T-helper 17 cell (primary cell): ENCODE results near the gene MYO7B. TPM values are rescaled to one million over a fixed set of nuclear protein-coding genes. Genes with fewer than 3 reads are reported as not detected.
A peak's percentile ranks its signal among the peaks of the same experiment; 100 is the strongest.
"Not testable (repeated sequence)": the region's sequence is repeated elsewhere in the genome, so short reads cannot be mapped to it uniquely, and the experiment has no call there.

Experiments
- ATAC-seq: fragments of 150-1000 bp; cut with Tn5 transposase; 2 replicates; pipeline ENCODE4 v1.10.0; 2021; ENCODE audit warnings: mild to moderate bottlenecking, moderate library complexity
- DNase-seq, 3 donors: peaks; one replicate each; pipeline versions ENCODE4 v3.0.0 to v3.0.0-alpha.2; 2020 to 2021
- H3K9me3 ChIP-seq: one replicate; pipeline ENCODE4 v1.7.0; 2013; ENCODE audit warnings: low read length, mild to moderate bottlenecking; ENCODE audit not compliant: control insufficient read depth, poor library complexity, severe bottlenecking
- H3K27ac Mint-ChIP-seq: one replicate; pipeline ENCODE4 v1.8.0; 2022; ENCODE audit warnings: mild to moderate bottlenecking, moderate library complexity, mixed read lengths
- H3K27me3 Mint-ChIP-seq: one replicate; pipeline ENCODE4 v1.8.0; 2022; ENCODE audit warnings: mixed read lengths
- H3K36me3 Mint-ChIP-seq: one replicate; pipeline ENCODE4 v1.8.0; 2022; ENCODE audit warnings: low read depth, mixed read lengths
- H3K4me1 Mint-ChIP-seq: one replicate; pipeline ENCODE4 v1.8.0; 2022; ENCODE audit warnings: mild to moderate bottlenecking, mixed read lengths
- H3K4me3 Mint-ChIP-seq: one replicate; pipeline ENCODE4 v1.8.0; 2022; ENCODE audit warnings: mild to moderate bottlenecking, moderate library complexity, mixed read lengths
- total RNA-seq, 4 donors: library from RNA in 2 of 4; stranded (reverse) in 2 of 4; gene quantifications; one replicate each; pipeline ENCODE4 v1.2.3 and lab custom pipeline; 2022 to 2026

MYO7B gene
- total RNA-seq, 2 donors from 2014 or later: 0.23 to 0.75 TPM

DNA sequence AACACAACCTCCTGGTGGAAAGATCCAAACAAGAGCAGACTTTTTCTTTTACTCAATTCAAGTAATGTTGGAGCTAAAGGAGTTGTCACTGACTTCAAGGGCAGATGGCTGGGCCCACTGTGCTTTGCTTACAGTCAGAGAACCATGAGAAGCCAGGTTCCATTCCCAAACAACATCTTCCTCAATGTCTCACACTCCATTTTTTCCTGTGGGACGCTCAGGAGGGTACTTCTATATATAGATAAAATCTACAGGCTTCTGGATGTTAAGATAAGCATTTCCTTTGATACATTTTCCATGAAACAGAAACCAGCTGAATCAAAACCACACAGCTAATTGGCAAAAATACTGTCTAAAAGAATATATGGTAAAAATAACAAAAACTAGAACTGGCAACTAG, 23.6 kb upstream of the MYO7B start:
- Mint-ChIP-seq H3K4me1 (peaks cover 62% of the 10 kb centered on the region), H3K27ac (peak overlapping the region; percentile 81), H3K4me3 (peak overlapping the region; percentile 7), H3K27me3 (no peaks in the 10 kb centered on the region), H3K36me3 (peaks cover 11% of the 10 kb centered on the region)
- ATAC-seq: no peak
- no peak for DNase-seq
- H3K9me3 ChIP-seq: no peaks in the 10 kb centered on the region

DNA sequence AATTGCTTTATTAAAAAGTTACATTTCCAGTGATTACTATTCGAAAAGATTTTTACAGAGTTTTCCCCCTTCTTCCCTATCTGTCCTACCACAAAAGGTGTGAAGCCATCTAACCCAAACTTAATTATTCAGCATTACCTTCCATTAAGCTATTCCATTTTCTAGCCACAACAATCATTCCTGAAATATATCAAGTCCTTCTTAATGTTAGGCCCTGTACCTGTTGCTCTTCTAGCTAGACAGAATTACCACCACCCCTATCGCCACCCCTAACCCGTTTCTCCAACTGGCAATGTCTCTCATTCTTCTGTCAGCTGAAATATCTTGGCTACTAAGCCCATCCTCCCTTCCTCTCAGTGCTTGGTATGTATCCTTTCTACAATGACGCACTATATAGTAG, 23.1 kb upstream of the MYO7B start:
- Mint-ChIP-seq H3K27me3 (no peaks in the 10 kb centered on the region), H3K4me3 (no peak overlapping the region), H3K36me3 (peaks cover 11% of the 10 kb centered on the region), H3K4me1 (peaks cover 65% of the 10 kb centered on the region), H3K27ac (peak overlapping the region; percentile 88)
- DNase-seq (no peak), ATAC-seq (no peak)
- no peaks in the 10 kb centered on the region for H3K9me3 ChIP-seq

DNA sequence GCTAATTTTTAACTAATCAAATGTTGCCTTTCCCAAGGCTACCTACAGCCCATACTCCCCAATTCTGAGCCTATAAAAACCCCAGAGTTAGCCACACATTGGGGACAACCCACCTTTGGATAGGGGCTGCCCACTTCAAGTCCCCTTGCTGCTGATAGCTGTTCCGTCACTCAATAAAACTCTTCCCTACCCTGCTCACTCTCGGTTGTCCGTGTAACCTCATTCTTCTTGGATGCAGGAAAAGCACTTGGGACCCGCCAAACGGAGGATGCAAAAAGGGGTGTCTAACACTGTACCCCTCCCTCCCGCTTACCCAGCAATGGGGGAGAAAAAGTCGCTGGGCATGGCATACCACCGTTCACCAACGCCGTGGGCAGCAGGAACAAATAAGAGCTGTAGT, 21.4 kb upstream of the MYO7B start:
- no peaks in the 10 kb centered on the region for H3K9me3 ChIP-seq
- ATAC-seq (no peak), DNase-seq (no peak)
- H3K27ac Mint-ChIP-seq: peak overlapping the region; percentile 90
- H3K4me1 Mint-ChIP-seq: peaks cover 63% of the 10 kb centered on the region
- no peaks in the 10 kb centered on the region for H3K27me3 Mint-ChIP-seq
- H3K4me3 Mint-ChIP-seq: no peak overlapping the region
- peaks cover 11% of the 10 kb centered on the region for H3K36me3 Mint-ChIP-seq

DNA sequence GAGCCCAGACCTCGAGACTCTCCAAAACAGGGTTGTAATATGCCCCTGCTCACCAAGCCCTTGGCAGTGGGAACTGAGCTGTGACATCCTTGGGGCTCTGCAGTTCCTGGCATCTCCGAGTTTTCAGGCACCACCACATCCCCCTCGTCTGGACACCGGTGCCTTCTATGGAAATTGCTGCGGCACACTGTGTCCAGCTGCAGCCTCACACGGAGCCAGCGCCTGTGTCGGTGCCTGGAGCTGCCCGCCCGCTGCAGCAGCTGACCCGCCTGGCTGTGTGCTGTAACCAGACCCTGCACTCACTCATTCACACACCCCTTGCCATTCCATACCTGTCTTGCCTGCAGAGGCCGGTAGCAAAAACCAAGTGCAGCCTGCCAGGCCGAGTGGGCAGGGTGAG, 21.0 kb upstream of the MYO7B start:
- DNase-seq: no peak
- Mint-ChIP-seq H3K36me3 (peaks cover 11% of the 10 kb centered on the region), H3K4me3 (no peak overlapping the region), H3K27me3 (no peaks in the 10 kb centered on the region), H3K4me1 (peaks cover 63% of the 10 kb centered on the region), H3K27ac (peak overlapping the region; percentile 90)
- no peak for ATAC-seq
- no peaks in the 10 kb centered on the region for H3K9me3 ChIP-seq

DNA sequence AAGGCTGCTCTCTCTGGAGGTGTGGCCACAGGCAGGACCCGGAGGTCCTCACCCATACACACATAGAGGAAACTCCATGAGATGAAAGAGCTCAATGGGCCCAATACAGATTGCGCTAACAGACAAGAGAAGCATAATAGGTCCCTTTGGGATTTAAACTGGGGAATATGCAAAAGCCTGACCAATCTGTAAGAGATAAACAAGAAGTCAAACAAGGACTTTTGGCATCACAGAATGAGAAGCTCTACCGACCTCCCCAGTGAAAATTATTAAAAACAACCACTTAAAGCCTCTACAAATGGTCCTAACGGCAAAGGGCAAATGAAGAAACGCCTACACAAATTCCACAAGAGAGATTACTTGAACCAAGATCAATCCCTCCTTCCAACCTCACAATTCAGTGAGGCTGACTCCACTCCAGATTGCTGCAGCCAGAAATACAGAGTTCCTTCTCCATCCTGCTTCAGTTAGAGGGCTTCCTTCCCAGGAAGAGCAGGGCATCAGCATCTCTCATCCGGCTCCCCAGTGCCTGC, 20.0 kb upstream of the MYO7B start:
- peaks cover 63% of the 10 kb centered on the region for H3K4me1 Mint-ChIP-seq
- ATAC-seq: no peak
- peak overlapping the region; percentile 90 for H3K27ac Mint-ChIP-seq
- peaks cover 13% of the 10 kb centered on the region for H3K36me3 Mint-ChIP-seq
- no peaks in the 10 kb centered on the region for H3K27me3 Mint-ChIP-seq
- no peak overlapping the region for H3K4me3 Mint-ChIP-seq
- DNase-seq: no peak
- no peaks in the 10 kb centered on the region for H3K9me3 ChIP-seq

DNA sequence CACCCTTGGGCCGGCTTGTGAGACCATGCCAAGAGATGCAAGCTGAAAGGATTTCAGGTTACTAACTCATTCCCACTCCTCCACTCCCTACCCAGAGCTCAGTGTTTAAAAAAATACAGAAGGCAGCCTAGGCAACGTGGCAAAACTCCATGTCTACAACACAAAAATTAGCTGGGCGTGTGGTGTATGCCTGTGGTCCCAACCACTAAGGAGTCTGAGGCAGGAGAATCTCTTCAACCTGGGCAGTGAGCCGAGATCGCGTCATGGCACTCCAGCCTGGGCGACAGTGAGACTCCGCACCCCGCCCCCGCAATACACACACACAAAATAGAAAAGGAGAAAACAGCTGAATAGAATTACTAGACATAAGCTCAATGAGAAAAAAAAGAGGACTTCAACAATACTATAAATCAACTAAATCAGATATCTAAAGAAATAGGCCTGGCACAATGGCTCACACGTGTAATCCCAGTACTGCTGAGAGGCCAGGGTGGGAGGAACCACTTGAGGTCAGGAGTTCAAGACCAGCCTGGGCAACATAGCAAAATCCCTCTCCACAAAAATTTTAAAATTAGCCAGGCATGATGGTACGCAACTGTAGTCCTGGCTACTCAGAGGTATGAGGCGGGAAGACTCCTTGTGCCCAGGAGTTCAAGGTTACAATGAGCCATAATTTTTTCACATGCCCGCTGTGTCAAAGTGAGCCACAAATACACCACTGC, 19.3 kb upstream of the MYO7B start:
- peaks cover 56% of the 10 kb centered on the region for H3K4me1 Mint-ChIP-seq
- H3K27me3 Mint-ChIP-seq: no peaks in the 10 kb centered on the region
- H3K4me3 Mint-ChIP-seq: no peak overlapping the region
- ATAC-seq (no peak), DNase-seq (no peak)
- peak overlapping the region; percentile 90 for H3K27ac Mint-ChIP-seq
- H3K9me3 ChIP-seq: no peaks in the 10 kb centered on the region
- H3K36me3 Mint-ChIP-seq: peaks cover 8% of the 10 kb centered on the region

DNA sequence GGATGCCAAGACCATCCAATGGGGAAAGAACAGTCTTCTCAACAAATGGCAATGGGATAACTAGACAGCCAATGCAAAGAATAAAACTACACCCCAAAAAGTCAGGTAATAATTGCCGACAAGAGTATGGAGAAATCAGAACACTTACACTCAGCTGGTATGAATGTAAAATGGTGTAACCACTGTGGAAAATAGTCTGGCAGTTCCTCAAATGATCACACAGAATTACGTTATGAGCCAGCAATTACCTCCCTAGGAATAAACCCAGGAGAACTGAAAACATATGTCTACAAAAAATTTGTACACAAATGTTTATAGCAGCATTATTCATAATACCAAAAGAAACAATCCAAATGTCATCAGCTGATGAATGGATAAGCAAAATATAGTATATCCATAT, 18.0 kb upstream of the MYO7B start:
- Mint-ChIP-seq H3K4me3 (no peak overlapping the region), H3K27me3 (no peaks in the 10 kb centered on the region), H3K36me3 (peaks cover 12% of the 10 kb centered on the region), H3K27ac (peak overlapping the region; percentile 14), H3K4me1 (peaks cover 47% of the 10 kb centered on the region)
- DNase-seq: no peak
- no peak for ATAC-seq
- H3K9me3 ChIP-seq: no peaks in the 10 kb centered on the region

DNA sequence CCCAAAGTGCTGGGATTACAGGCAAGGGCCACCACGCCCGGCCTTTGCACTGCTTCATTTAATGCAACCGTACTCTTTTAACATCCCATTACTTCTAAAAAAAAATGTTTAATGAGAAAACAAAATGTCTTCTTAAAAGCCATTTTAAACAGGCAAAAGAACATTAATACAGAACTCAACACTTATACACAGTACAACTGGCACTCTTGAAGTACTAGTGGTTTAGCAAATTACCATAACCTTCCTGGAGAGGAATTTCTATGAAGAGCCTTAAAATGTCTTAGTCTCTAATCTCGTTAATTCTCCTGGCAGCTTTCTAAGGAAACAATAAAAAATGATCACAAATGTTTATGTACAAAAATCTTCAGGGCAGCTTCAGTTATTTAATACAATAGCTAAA, 15.1 kb upstream of the MYO7B start:
- H3K4me1 Mint-ChIP-seq: peaks cover 38% of the 10 kb centered on the region
- peaks cover 8% of the 10 kb centered on the region for H3K36me3 Mint-ChIP-seq
- no peak for DNase-seq
- no peak for ATAC-seq
- H3K9me3 ChIP-seq: no peaks in the 10 kb centered on the region
- no peaks in the 10 kb centered on the region for H3K27me3 Mint-ChIP-seq
- no peak overlapping the region for H3K4me3 Mint-ChIP-seq
- peak overlapping the region; percentile 69 for H3K27ac Mint-ChIP-seq

DNA sequence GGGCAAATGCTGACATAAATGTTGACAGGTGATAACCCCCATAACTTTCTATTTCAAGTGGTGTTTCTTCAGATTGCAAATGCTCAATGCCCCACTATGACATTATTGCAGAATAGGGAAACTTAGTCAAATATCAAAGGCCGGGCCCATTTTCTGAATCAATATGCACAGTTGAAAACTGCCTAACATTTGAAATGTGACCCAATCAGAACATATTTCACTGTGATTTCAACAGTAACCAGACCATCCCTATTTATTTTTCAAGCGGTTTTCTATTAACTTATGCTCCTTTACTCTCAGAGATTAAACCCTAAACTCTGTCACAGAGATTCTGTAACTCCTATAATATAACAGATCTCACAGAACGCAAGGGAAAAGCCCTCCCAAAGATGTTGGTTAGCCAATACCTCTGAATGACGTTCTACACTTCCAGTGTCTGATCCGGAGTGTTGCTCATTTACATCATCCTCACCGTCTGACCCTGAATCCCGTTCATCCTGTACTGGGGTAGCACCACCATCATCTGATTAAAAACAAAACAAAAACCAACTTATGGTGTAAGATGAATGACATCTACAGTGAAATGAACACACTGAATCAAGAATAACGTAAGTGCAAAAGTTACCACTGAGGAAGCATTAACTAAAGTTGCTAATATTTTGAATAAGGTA, 12.1 kb upstream of the MYO7B start:
- H3K4me3 Mint-ChIP-seq: peak overlapping the region; percentile 45
- peak overlapping the region; percentile 59 for H3K27ac Mint-ChIP-seq
- H3K9me3 ChIP-seq: no peaks in the 10 kb centered on the region
- peaks cover 9% of the 10 kb centered on the region for H3K36me3 Mint-ChIP-seq
- no peaks in the 10 kb centered on the region for H3K27me3 Mint-ChIP-seq
- DNase-seq: no peak
- no peak for ATAC-seq
- peaks cover 34% of the 10 kb centered on the region for H3K4me1 Mint-ChIP-seq

DNA sequence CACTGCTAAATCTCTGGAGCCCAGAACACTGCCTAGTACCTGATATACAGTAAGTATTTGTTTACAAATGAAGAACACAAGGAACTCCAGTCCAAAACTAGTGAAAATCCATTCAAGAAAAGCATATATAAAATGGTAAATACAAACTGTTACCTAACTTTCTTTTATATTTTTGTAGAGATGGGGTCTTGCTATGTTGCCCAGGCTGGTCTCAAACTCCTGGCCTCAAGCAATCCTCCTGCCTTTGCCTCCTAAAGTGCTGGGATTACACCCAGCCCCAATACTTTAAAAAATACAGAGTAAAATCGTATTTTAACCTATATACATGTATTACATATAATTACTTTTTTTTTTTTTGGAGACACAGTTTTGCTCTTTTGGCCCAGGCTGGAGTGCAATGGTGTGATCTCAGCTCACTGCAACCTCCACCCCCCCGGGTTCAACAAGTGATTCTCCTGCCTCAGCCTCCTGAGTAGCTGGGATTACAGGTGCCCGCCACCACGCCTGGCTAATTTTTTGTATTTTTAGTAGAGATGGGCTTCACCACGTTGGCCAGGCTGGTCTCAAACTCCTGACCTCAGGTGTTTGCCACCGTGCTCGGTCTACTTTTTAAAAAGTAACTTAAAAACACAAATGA, 11.2 kb upstream of the MYO7B start:
- H3K9me3 ChIP-seq, H3K36me3 Mint-ChIP-seq, DNase-seq, H3K27me3 Mint-ChIP-seq, ATAC-seq, H3K27ac Mint-ChIP-seq: not testable (repeated sequence)
- Mint-ChIP-seq H3K4me1 (peaks cover 34% of the 10 kb centered on the region), H3K4me3 (peak overlapping the region; percentile 45)

DNA sequence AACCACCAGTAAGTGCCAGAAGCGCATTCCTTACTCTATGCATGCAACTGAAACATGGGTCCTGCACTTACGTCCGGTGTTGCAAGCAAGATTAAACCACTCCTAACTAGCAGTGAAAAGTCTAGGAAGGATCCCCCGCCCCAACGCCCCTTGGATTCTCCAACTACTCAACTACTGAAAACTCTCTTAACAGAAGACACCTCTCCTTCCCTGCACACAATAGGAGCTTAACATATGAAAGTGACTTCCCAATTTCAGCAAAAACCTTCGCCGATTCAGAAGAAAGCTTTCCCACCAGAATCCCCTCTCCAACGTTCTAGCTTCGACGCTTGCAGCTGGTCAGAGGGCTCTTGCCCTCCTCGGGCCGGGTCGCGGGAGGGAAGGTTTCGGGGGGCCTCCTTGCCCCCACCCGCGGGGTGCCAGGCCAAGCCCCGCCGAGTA, 9.8 kb upstream of the MYO7B start:
- peaks cover 31% of the 10 kb centered on the region for H3K4me1 Mint-ChIP-seq
- no peak for ATAC-seq
- peaks cover 3% of the 10 kb centered on the region for H3K9me3 ChIP-seq
- peaks cover 7% of the 10 kb centered on the region for H3K36me3 Mint-ChIP-seq
- H3K4me3 Mint-ChIP-seq: peak overlapping the region; percentile 96
- no peaks in the 10 kb centered on the region for H3K27me3 Mint-ChIP-seq
- no peak for DNase-seq
- H3K27ac Mint-ChIP-seq: peak overlapping the region; percentile 98

DNA sequence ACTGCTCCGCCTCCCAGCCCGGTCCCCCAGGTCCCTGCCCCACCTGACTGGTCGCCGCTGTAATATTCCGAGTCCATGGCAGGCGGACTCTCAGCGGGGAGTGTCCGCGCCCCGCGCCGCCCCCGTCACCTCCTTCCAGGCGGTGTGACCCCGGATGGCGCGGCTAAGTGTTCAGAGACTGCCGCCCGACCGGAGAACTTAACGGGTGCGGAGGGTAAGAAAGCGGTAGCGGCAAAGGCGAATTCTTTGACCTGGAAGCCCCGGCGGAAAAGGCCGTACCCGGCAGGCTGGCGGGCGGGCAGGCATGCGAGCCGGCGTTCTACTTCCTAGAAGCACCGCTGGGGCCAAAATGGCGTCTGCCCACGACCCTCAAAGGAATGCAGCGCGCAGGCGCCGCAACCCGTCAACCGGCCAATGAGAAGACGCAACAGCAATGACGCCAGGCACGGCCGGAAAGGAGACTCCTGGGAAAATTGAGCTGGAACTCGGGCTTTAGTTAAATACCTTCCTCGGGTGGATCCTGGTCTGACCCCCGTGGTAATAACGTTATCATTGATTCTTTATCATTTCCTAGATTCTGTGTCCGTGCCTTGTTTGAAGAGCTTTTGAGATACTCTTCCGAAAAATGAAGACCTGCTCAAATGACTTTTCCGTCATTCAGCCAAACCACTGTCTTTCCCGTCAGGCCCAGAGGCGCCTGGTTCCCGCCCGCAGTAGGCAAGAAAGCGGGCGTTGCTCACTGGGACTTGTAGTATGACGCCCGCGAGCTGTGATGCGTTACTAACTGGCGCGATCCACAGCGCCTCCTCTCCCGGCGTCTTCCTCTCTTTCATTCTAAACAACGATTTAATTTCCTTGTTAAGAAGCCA, 9.1 kb upstream of the MYO7B start, which contains the start of gene IWS1:
Gene IWS1, minus strand, starts transcription at position 358 of the 869 bp plus-strand sequence. Its CDS starts 281 bp downstream, at position 77.
- peak; percentile 94 for ATAC-seq
- Mint-ChIP-seq H3K27ac (peak within 1 kb of the TSS; percentile 98), H3K4me1 (peaks cover 31% of the 10 kb centered on the region), H3K4me3 (peak within 1 kb of the TSS; percentile 96), H3K27me3 (no peaks in the 10 kb centered on the region), H3K36me3 (peaks cover 7% of the 10 kb centered on the region)
- H3K9me3 ChIP-seq: peaks cover 3% of the 10 kb centered on the region
- peak; percentile 85 to 87 (median 85) for DNase-seq
